ENCODE data around the gene RBM38.
A peak's percentile ranks its signal among the peaks of the same experiment; 100 is the strongest.
"Not testable (repeated sequence)": the region's sequence is repeated elsewhere in the genome, so short reads cannot be mapped to it uniquely, and the experiment has no call there.

The RBM38 gene

GRCh38 chr20:57390604-57391438, at the start of gene RBM38:
Gene RBM38, plus strand, starts transcription at chr20:57391396. Its CDS starts 186 bp downstream, at chr20:57391582.
- Histone ChIP-seq H3K9me3 (ENCODE audit: low read length) (no peaks in the 10 kb centered on the region), H3K27me3 (ENCODE audit: control insufficient read depth in 1 of 2, insufficient read depth in 2 of 2, low read length in 2 of 2) (no peaks in the 10 kb centered on the region), H3K36me3 (ENCODE audit: insufficient read depth, low read length) (peaks cover 9% of the 10 kb centered on the region), H3K4me3 (ENCODE audit: low read depth in 1 of 2, low read length in 2 of 2) (peak within 1 kb of the TSS; percentile 58 to 85), H3K27ac (ENCODE audit: low read depth, low read length) (peak within 1 kb of the TSS; percentile 94), H3K4me1 (ENCODE audit: insufficient read depth, low read length) (peaks cover 47% of the 10 kb centered on the region), H3K9ac (ENCODE audit: low read length) (peak within 1 kb of the TSS; percentile 98)

GRCh38 chr20:57341663-57342062, 49.5 kb upstream of the RBM38 start:
- Histone ChIP-seq H3K4me3 (ENCODE audit: low read depth in 1 of 2, low read length in 2 of 2) (no peak overlapping the region), H3K36me3 (ENCODE audit: insufficient read depth, low read length) (no peaks in the 10 kb centered on the region), H3K27me3 (ENCODE audit: control insufficient read depth in 1 of 2, insufficient read depth in 2 of 2, low read length in 2 of 2) (no peaks in the 10 kb centered on the region), H3K9ac (ENCODE audit: low read length) (no peak overlapping the region), H3K4me1 (ENCODE audit: insufficient read depth, low read length) (no peaks in the 10 kb centered on the region), H3K9me3 (ENCODE audit: low read length) (no peaks in the 10 kb centered on the region), H3K27ac (ENCODE audit: low read depth, low read length) (no peak overlapping the region)

GRCh38 chr20:57342829-57343228, 48.4 kb upstream of the RBM38 start:
- no peaks in the 10 kb centered on the region for H3K36me3 ChIP-seq (ENCODE audit: insufficient read depth, low read length)
- H3K9ac ChIP-seq (ENCODE audit: low read length) = no peak overlapping the region
- no peak overlapping the region for H3K27ac ChIP-seq (ENCODE audit: low read depth, low read length)
- no peak overlapping the region for H3K4me3 ChIP-seq (ENCODE audit: low read depth in 1 of 2, low read length in 2 of 2)
- no peaks in the 10 kb centered on the region for H3K27me3 ChIP-seq (ENCODE audit: control insufficient read depth in 1 of 2, insufficient read depth in 2 of 2, low read length in 2 of 2)
- no peaks in the 10 kb centered on the region for H3K9me3 ChIP-seq (ENCODE audit: low read length)
- no peaks in the 10 kb centered on the region for H3K4me1 ChIP-seq (ENCODE audit: insufficient read depth, low read length)

GRCh38 chr20:57346477-57346876, 44.7 kb upstream of the RBM38 start:
- no peak overlapping the region for H3K27ac ChIP-seq (ENCODE audit: low read depth, low read length)
- H3K4me3 ChIP-seq (ENCODE audit: low read depth in 1 of 2, low read length in 2 of 2) = no peak overlapping the region
- H3K4me1 ChIP-seq (ENCODE audit: insufficient read depth, low read length) = no peaks in the 10 kb centered on the region
- H3K9me3 ChIP-seq (ENCODE audit: low read length) = no peaks in the 10 kb centered on the region
- no peak overlapping the region for H3K9ac ChIP-seq (ENCODE audit: low read length)
- no peaks in the 10 kb centered on the region for H3K27me3 ChIP-seq (ENCODE audit: control insufficient read depth in 1 of 2, insufficient read depth in 2 of 2, low read length in 2 of 2)
- no peaks in the 10 kb centered on the region for H3K36me3 ChIP-seq (ENCODE audit: insufficient read depth, low read length)

- Histone ChIP-seq H3K9me3 (ENCODE audit: low read length) (no peaks in the 10 kb centered on the region), H3K4me3 (ENCODE audit: low read depth in 1 of 2, low read length in 2 of 2) (no peak overlapping the region), H3K36me3 (ENCODE audit: insufficient read depth, low read length) (no peaks in the 10 kb centered on the region), H3K27ac (ENCODE audit: low read depth, low read length) (no peak overlapping the region), H3K4me1 (ENCODE audit: insufficient read depth, low read length) (peaks cover 8% of the 10 kb centered on the region), H3K9ac (ENCODE audit: low read length) (no peak overlapping the region), H3K27me3 (ENCODE audit: control insufficient read depth in 1 of 2, insufficient read depth in 2 of 2, low read length in 2 of 2) (no peaks in the 10 kb centered on the region)
Measured at GRCh38 chr20:57347393-57347792, 43.8 kb upstream of the RBM38 start.

GRCh38 chr20:57348200-57348921, 42.8 kb upstream of the RBM38 start:
- H3K27ac ChIP-seq (ENCODE audit: low read depth, low read length); H3K9ac ChIP-seq (ENCODE audit: low read length); H3K27me3 ChIP-seq (ENCODE audit: control insufficient read depth in 1 of 2, insufficient read depth in 2 of 2, low read length in 2 of 2); H3K4me3 ChIP-seq (ENCODE audit: low read depth in 1 of 2, low read length in 2 of 2); H3K9me3 ChIP-seq (ENCODE audit: low read length); H3K36me3 ChIP-seq (ENCODE audit: insufficient read depth, low read length): not testable (repeated sequence)
- peaks cover 11% of the 10 kb centered on the region for H3K4me1 ChIP-seq (ENCODE audit: insufficient read depth, low read length)

- H3K4me1 ChIP-seq (ENCODE audit: insufficient read depth, low read length) = peaks cover 11% of the 10 kb centered on the region
- not testable (repeated sequence) for H3K27me3 ChIP-seq (ENCODE audit: control insufficient read depth in 1 of 2, insufficient read depth in 2 of 2, low read length in 2 of 2); H3K9ac ChIP-seq (ENCODE audit: low read length); H3K4me3 ChIP-seq (ENCODE audit: low read depth in 1 of 2, low read length in 2 of 2); H3K27ac ChIP-seq (ENCODE audit: low read depth, low read length); H3K9me3 ChIP-seq (ENCODE audit: low read length)
- H3K36me3 ChIP-seq (ENCODE audit: insufficient read depth, low read length) = peaks cover 11% of the 10 kb centered on the region
Measured at GRCh38 chr20:57348922-57349574, 42.1 kb upstream of the RBM38 start.

GRCh38 chr20:57350081-57350710, 41.0 kb upstream of the RBM38 start:
- Histone ChIP-seq H3K4me1 (ENCODE audit: insufficient read depth, low read length) (peaks cover 11% of the 10 kb centered on the region), H3K36me3 (ENCODE audit: insufficient read depth, low read length) (peaks cover 21% of the 10 kb centered on the region), H3K9me3 (ENCODE audit: low read length) (no peaks in the 10 kb centered on the region), H3K4me3 (ENCODE audit: low read depth in 1 of 2, low read length in 2 of 2) (no peak overlapping the region), H3K27ac (ENCODE audit: low read depth, low read length) (no peak overlapping the region), H3K9ac (ENCODE audit: low read length) (no peak overlapping the region), H3K27me3 (ENCODE audit: control insufficient read depth in 1 of 2, insufficient read depth in 2 of 2, low read length in 2 of 2) (no peaks in the 10 kb centered on the region)

GRCh38 chr20:57350726-57351041, 40.5 kb upstream of the RBM38 start:
- H3K9ac ChIP-seq (ENCODE audit: low read length); H3K9me3 ChIP-seq (ENCODE audit: low read length); H3K27me3 ChIP-seq (ENCODE audit: control insufficient read depth in 1 of 2, insufficient read depth in 2 of 2, low read length in 2 of 2): not testable (repeated sequence)
- Histone ChIP-seq H3K27ac (ENCODE audit: low read depth, low read length) (peak overlapping the region; percentile 72), H3K4me1 (ENCODE audit: insufficient read depth, low read length) (peaks cover 11% of the 10 kb centered on the region), H3K36me3 (ENCODE audit: insufficient read depth, low read length) (peaks cover 21% of the 10 kb centered on the region), H3K4me3 (ENCODE audit: low read depth in 1 of 2, low read length in 2 of 2) (peak overlapping the region in 1 of 2 donors; percentile 65)

- Histone ChIP-seq H3K9me3 (ENCODE audit: low read length) (no peaks in the 10 kb centered on the region), H3K27ac (ENCODE audit: low read depth, low read length) (peak within 1 kb of the TSS; percentile 72), H3K4me3 (ENCODE audit: low read depth in 1 of 2, low read length in 2 of 2) (peak within 1 kb of the TSS; percentile 65 to 93), H3K4me1 (ENCODE audit: insufficient read depth, low read length) (peaks cover 11% of the 10 kb centered on the region), H3K36me3 (ENCODE audit: insufficient read depth, low read length) (peaks cover 21% of the 10 kb centered on the region), H3K27me3 (ENCODE audit: control insufficient read depth in 1 of 2, insufficient read depth in 2 of 2, low read length in 2 of 2) (no peaks in the 10 kb centered on the region), H3K9ac (ENCODE audit: low read length) (peak within 1 kb of the TSS; percentile 57)
Measured at GRCh38 chr20:57351042-57351783, 40.0 kb upstream of the RBM38 start, which contains the start of gene RAE1. Gene RAE1, plus strand, starts transcription at chr20:57351255. Its CDS starts 2,784 bp downstream, at chr20:57354039.

Measured in muscle layer of colon (tissue), 2 donors.